Activated CD8-positive, alpha-beta memory T cell treated with anti-CD3 and anti-CD28 coated beads for 48 hours (primary cell): ENCODE measurements around the gene CYP11A1.

Source experiments
- DNase-seq, 3 experiments: peaks; one replicate each; pipeline ENCODE4 v3.0.0-alpha.2; 2020; ENCODE audit warnings: low read depth in 2 of 3, low spot score in 2 of 3

CYP11A1 gene

DNA sequence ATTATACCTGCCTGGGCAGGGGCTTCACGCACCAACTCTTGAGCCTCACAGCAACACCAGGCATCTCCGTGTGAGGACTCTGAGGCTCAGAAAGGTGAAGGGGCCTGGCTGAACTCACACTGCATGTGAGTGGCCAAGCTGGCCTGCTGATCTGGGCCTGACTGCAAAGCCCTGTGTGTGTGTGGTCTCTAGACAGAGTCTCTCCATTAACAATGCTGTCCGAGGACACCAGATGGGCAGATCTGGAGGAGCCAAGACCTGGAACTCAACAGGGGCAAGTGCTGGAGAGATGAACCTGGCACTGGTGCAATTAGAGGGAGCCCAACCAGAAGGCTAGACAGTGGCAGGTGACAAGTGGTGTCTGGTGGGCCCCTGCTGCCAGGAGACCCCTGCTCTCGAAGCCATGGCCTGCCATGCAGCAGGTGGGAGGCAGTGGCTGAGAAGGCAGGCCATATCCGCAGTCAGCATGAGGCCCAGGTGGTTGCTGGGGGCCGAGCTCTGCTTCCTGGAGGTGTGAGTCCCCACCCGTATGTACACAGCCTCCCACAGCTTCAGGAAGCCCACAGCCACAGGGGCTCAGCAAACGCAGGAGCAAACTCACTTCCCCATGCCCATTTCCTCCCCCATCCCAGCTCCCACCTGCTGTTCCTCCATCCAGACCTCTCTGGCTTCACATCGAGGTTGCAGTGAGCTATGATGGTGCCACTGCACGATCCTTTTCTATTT lies 39.0 kb downstream of the CYP11A1 start:
- no peak for DNase-seq

DNA sequence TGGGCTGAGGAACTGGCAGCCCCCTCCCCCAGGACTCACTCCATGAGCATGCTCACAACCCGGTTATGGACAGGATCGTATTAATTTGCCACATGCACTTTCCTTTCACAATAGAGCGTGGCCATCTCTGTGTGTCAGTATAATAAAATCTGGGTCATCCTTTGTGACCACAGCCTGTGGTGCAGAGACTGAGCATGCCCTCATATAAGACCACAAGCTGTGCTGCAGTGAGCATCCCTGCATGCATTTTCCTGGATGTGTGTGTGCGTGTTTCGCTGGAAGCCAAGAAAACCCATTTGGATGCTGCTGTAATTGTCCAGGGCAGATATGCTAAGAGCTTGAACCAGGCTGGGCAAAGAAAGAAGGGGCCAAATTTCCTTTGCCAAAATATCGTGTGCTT lies 39.7 kb downstream of the CYP11A1 start:
- DNase-seq = no peak

DNA sequence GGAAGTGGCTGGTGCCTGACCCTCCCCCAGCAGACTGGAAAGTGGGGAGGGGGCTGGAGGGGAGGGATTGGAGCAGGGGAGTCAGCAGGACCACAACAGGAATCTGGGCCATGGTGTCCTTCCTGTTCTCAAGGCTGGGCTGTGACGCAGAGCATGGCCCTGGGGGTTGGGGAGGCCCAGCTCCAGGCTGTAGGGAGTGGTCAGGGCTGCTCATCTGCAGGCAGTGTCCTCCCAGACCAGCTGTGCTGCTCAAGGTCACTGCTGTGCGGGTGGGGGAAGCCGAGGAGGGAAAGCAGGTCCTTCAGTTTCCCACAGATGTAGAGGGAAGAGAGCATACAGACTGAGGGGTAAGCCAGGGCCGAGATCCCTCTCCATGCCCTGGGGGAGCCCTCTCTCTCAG lies 40.7 kb downstream of the CYP11A1 start:
- DNase-seq = no peak

DNA sequence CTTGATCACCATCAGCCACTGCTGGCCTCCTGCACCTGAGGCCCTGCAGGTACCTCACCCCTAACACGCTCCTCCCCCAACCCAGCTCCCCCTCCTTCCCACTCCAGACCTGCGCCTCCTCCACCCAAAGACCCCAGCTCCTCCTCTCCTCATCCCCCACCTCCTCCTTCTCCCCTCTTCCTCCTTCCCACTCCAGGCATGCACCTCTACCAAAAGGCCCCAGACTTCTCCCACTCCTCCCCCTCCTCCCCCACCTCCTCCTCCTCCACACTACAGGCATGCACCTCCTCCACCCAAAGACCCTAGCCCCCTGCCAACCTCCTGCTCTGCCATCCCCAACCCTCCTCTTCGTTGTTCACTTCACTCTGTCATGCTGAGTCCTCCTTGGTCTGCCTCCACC lies 42.7 kb downstream of the CYP11A1 start:
- DNase-seq = no peak

DNA sequence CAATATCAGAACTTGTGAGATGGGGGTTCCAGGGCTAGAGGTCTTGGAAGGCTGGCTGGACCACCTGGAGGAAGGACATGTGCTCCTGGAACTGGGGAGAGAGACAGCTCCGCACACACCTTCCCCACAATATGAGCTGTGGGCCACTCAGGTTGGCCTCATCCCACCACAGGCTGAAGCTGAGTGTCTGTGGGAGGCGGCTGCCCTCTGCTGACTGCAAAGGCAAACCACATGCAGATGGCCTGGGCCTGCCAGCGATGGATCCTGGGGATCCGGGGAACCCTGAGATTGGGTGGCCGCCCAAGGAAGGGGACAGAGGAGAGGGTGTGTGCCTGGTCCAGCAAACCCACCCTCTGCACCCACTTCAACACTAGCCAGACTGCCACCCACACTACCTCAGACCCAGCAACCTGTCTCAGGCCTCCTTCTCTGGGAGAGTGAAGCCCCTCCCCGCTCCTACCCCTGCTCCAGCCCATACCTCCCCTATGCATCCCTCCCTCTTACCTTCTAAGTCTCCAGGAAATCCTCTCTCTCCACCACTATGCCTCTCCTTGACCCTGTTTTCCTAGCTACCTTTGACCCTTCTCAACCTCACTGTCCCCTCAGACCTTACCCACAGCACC lies 44.8 kb downstream of the CYP11A1 start:
- DNase-seq = peak in 1 of 3 experiments; percentile 49

DNA sequence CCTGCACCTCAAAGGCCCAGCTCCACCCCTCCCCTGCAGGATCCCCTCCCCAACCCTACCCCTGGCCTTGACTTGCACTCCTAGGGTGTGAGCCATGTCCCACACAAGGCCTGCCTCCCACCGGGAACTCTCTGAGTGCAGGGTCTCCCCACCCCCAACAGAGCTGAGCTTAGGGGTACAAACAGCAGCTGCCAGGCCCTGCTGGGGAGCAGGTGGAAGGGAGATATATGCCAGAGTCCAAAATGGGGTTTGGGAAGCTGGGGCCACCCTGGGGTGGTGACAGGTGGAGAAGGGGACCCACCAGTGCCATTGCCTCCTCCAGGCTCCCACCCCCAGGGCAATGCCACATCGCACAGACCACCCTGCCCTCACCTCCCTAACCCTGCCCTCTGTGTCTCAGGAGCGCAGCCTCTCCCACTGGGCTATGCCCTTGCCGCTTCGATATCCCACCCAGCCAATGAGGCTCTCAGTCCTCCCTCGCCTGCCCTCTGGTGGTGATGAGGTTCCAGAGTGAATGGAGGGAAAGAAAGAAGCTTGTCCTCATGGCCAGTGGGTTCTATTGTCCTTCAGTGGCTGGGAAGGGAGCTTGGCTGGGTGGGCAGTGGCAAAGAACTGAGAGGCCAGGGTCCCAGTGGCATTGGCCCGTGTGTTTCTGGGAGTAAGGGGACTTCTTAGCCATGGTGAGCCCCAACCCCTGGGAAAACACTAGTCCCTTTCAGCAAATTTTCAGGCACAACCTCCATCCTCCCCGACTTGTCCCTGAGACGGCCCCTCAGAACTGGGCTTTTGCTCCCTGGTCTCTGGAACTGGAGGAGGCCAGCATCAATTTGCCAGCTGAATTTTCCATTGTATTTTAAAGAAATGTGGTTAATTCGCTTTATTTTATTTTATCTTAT lies 46.8 kb downstream of the CYP11A1 start:
- no peak for DNase-seq

DNA sequence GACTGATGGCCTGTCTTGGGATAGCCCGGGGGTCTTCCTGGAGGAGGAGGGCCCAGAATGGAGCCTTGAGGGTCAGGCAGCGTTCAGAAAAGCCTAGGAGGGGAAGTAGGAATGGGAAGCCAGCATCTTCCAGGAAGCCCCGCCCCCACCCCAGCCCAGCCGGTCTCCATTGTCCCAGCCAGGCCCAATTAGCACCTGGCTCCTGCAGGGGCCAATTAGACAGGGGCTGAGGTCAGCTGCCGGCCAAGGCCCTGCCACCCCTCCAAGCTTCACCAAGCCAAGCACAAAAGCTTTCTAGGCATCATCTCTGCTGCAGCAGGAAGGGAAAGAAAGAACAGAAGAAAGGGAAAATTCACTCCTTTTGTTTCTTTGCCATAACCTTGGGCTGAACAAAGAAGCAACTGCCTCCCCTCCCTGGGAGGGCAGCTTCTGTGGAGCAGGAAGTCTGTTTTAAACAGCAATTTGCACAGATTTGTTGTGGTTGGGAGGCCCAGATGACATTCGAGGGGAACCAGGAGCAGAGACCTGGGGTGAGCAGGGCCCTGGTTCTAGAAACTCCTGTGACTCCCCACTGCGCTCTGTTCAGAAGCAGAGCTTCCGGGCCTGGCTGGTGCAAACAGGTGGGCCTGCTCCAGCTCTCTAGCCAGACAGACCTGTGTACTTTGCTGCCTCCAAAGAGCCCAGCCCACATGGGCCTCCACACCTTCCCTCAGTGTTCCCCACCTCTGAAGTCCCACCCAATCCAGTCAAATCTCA lies 47.7 kb downstream of the CYP11A1 start:
- no peak for DNase-seq

DNA sequence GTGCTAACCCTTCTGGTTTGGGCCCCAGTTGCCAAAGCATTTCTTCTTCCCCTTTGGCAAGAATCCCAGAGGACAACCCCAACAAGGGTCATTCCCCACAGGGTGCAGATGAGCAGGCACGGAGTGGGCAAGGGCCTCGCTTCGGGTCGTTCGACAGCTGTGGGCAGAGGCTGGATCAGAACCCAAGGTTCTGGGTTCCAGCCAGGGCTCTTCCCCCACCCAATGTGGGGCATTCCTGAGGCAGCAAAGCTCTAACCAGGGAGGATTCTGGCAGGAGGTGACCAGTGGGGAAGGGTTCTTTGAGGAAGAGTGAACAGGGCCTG lies 48.3 kb downstream of the CYP11A1 start:
- DNase-seq = no peak

DNA sequence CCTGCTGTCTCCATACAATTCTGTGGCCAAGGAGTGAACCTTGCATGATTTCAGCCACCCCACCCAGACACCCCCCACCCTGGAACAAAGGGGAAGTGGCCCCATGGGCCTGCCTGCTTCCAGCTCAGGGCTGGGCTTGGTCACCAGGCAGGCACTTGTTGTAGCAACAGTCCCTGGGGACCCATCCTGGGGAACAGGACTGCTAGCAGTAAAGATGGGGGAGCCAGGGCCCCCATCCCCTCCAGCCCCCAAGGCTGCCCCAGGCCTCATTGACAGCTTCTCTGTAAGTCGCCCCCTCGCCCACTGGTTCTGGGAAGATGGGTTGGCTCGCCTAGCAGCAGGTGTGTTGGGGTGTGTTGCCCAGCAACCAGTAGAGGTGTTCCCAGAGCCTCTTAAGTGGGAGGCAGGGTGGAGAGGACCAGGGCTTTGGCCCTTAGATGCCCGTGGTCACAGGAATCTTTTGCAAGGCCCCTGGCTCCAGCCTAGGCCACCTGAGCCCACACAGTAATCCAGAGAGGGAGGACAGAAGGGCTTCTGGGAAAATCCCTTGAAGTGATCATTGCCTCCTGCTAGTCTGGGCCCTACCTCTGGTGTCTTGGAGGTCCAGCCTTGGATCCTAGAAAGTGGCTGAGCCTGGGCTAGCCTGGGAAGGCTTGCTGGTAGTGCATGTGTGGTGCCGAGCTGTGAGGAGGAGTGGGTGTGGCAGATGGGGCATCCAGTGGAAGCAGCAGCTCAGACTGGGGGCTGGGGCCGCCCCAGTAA lies 48.9 kb downstream of the CYP11A1 start:
- DNase-seq = no peak

DNA sequence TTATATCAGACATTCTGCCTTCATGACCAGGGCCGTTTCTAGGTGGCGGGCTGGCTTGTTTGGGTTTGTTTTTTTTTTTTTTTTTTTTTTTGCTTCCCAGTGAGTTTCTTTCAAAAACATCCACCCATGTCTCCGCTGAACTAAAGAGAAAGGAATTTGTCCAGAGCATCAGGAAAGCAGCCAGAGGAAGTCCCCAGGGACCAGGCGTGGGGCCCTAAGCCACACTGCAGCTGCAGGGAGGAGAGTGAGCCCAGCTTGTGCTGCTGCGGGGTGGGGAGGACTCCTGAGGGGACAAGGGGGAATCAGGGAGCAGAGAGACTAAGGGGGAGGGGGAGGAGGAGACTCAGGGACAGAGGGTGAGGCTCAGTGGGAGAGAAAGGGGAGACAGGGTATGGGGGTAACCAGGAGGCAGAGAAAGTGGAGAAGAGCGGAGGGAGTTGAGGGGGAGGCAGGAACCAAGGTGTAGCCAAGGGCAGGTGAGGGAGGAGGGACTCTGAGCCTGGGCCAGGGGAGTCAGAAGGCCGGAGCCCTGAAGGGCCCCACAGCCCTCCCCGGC lies 49.5 kb downstream of the CYP11A1 start:
- no peak for DNase-seq

DNA sequence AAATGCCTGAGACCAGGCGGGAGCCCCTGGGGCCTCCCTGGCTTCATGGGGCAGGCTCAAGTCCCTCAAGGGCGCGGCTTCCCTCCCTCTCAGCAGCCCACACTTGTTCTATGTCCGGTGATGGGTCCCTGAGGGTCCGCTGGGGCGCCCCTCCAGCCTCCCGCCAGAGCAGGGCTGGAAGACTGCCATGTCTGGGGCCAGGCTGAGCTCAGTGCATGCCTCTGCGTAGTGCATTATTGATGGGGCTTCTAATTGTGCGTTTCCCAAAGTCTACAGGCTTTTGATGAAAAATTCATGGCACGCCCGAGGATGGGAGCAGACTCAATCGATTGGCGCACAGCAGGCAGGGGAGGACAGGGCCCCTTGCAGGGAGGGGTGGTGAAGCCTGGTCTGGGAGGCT lies 51.3 kb downstream of the CYP11A1 start:
- DNase-seq = no peak

DNA sequence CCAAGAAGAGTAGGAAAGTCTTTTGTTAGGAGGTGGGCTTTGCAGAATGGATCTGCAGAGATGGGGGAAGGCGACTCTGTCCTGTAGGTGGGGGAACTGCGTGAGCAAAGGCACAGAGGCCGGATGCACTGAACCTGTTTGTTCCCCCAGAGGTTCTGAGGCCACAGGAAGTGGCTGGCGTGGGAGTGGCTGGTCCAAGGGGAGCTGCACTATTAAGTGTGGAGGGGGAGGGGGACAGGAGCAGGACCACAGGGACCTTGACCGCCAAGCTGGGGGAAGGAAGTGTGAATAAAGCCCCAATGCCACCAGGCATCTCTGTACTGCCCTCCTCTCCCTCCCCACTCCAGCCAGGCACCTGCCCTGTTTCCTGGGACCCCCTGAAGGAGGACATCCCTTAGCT lies 51.8 kb downstream of the CYP11A1 start:
- DNase-seq = no peak

DNA sequence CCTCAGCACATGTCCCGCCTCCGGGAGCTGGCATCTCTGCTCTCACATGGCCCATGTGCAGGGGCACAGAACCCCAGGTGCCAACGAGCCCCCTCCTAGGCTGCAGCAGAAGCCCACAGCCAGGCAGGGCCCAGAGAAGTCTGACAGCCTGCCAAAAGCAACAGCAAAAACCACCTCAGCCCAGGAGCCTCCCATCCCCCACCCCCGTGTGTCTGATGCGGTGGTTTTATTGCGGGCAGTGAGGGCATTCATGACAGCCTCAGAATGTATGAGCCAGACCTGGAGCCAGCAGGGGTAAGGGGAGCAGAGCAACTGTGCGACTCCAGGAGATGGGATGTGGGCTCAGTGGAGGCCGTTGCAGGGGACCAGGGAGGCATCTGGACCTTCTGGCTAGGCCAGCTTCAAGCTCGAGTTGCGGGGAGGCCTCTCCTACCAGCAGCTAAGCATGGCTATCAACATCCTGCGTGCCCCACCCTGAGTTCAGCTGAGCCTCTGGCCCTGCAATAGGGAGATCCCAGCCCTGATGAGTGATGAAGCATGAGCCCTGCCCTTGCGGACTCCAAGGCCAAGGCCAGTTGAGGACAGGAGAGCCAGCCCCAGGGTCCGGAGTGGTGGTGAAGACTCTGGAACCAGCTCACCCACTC lies 52.5 kb downstream of the CYP11A1 start:
- no peak for DNase-seq

DNA sequence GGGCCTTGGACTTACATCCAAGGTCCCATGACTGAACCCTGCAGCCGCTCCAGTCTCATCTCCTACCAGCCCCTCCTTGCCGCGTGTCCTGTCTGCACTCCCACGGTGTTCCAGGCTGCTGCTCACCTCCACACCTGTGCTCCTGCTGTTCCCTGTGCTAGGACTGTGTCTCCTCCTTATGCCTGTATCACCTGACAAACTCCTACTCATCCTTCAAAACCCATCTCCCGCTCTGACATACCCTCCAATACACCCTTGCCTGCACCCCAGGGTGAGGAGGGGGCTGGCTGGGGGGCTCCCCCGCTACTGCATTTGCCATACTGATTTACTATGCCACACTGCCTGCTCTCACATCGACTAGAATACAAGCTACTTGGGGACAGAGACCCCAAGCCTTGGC lies 53.6 kb downstream of the CYP11A1 start:
- no peak for DNase-seq

DNA sequence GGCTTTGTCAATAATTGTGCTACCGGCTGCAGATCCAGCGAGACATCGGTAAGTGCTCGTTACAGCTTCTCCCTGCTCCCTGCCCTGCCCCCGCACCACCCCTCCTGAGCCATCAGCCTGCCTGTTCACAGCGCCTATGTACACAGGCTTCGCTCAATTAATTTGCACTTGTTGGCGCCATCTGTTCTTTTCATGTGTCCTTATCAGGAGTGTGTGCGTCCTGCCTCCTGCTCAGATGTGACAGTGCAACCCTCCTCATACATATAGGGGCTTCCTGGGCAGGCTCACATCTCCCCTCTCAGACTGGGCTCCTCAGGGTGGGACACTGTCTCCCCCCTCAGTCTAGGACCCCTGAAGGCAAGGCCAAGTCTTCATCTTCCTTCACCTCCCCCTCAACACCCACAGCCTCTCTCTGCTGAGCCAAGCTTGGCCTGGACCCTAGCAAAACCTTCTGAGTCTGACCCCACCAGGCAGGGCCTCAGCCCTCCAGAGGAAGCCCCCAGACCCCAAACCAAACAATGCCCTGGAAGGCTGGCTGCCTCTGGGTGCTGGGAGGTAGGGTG lies 54.9 kb downstream of the CYP11A1 start:
- DNase-seq = no peak

DNA sequence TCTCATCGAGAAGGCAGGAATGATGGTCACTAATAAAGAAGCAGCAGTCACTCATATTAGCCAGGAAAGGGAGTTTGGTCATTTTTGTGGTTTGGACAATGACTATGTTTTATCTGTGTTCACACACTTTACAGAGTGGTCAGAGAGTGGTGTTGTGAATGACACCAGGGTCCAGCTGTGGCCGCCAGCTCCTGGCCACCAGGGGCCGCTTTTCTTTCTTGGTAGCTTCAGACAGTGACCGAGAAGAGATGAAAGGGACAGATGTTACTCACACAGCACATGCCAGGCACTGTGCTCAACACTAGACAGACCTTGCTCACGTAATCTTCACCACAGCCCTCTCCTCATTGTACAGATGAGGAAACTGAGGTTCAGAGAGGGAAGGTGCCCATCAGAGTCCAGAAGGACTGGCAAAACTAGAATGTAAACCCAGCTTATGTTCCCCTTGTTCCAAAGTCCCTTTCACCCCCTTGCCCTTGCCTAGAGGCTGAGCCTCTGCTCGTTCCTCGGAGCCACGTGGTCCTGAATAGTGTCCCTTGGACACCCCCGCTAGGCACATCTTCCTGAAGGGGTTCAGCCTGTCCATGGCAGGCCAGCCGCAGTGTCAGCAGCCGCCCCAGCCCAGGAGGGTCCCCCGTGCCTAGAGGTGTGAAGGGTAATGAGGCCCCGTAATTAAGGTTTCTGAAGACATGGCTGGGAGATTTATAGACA lies 55.6 kb downstream of the CYP11A1 start:
- DNase-seq = no peak

DNA sequence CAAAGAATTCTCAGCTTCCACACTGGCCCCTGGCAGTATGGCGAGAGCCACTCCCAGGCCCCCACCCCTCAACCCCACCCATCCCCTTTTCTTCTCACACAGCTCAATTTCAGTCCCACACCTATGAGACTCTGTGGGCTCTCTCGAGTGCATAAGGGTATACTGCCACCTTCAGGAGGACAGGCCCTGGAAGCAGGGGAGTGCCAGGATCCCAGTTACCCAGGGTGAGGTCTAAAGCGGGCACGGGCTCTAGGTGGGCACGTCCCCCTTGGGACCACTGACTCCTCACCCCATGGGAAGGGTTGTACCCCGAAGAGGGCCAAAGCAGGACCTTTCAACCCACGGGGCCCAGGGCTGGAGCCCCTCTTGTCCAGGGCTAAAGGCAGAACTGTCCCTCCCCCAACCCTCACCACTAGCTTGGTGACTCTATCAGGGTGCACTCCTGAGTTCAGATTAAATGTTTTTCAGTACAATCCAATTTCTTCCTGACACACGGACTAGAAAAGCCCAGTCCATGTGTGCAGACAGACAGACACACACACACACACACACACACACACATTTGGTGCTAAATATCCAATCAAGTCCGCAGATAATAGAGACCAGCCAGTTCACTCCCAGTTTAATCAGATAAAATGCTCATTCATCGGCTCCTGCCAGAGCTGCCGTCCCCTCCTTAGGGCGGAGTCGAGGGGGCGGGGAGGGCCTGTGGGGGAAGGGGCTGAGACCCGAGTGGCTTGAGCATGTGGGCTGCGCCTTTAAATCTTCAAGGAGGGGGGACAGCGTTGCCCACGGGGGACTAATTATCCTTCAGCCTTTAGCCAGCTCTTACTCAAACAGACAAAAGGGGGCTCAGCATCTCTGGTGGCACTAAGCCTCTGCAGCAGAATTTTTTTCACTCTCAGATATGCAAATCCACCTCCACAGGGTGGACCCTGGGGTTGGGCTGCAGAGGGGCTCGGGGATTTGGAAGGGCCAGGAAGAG lies 59.3 kb downstream of the CYP11A1 start:
- DNase-seq = no peak

DNA sequence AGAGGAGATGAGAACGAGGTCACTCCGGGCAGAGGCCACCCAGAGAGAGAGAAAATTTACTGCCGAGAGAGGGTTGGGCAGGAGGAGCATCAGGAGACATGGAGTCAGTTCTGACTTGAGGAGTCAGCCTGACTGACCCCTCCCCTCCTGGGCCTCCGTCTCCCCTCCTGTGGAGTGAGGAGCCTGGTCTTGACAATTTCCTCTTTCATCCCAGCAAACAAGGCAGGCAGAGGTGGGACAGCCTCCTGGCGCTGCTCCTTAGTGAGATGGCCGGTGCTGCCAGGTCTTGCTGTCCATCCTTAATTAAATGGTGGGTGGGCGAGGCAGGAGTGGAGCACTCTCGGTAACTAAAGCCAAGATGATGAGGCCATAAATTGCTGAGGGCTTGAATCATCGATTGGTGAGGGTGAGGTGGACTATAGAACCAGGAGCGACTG lies 60.6 kb downstream of the CYP11A1 start:
- no peak for DNase-seq
